HepG2 (cell line): ENCODE results near the gene MYH9. TPM values are rescaled to one million over a fixed set of nuclear protein-coding genes. Genes with fewer than 3 reads are reported as not detected.

ENCODE experiments used
- ATF2 ChIP-seq: sonication (generic); formaldehyde crosslinking; IDR thresholded peaks from 2 replicates; pipeline ENCODE4 v1.4.0; 2020; ENCODE audit warnings: missing genetic modification reagents
- CBX5 ChIP-seq: sonication (generic); formaldehyde crosslinking; IDR thresholded peaks from 2 replicates; pipeline ENCODE4 v1.4.0; 2020; ENCODE audit warnings: missing genetic modification reagents, borderline replicate concordance
- DNMT3B ChIP-seq: conservative IDR thresholded peaks from 2 replicates; pipeline ENCODE4 v1.6.1; 2016; ENCODE audit warnings: missing biosample characterization, control low read depth
- DRAP1 ChIP-seq: IDR thresholded peaks from 2 replicates; pipeline ENCODE4 v1.6.1; 2016; ENCODE audit warnings: missing genetic modification reagents, missing compliant biosample characterization
- FOXM1 ChIP-seq: sonication (generic); formaldehyde crosslinking; IDR thresholded peaks from 2 replicates; pipeline ENCODE4 v1.5.0; 2020; ENCODE audit warnings: missing genetic modification reagents
- GABPB1 ChIP-seq: IDR thresholded peaks from 2 replicates; pipeline ENCODE4 v1.6.1; 2016; ENCODE audit warnings: mild to moderate bottlenecking, missing genetic modification reagents, moderate library complexity, missing compliant biosample characterization
- GLI4 ChIP-seq: sonication (generic); formaldehyde crosslinking; IDR thresholded peaks from 2 replicates; pipeline ENCODE4 v1.5.1; 2020; ENCODE audit warnings: missing genetic modification reagents, mild to moderate bottlenecking, moderate library complexity, borderline replicate concordance
- HES4 ChIP-seq: sonication (generic); formaldehyde crosslinking; IDR thresholded peaks from 2 replicates; pipeline ENCODE4 v1.9.0; 2021; ENCODE audit warnings: mild to moderate bottlenecking, missing genetic modification reagents, borderline replicate concordance
- HMGA1 ChIP-seq: sonication (generic); formaldehyde crosslinking; conservative IDR thresholded peaks from 2 replicates; pipeline ENCODE4 v1.4.0; 2020; ENCODE audit warnings: missing genetic modification reagents
- KMT2A ChIP-seq: sonication (generic); formaldehyde crosslinking; IDR thresholded peaks from 2 replicates; pipeline ENCODE4 v1.4.0; 2020; ENCODE audit warnings: missing genetic modification reagents
- NONO ChIP-seq, 2 experiments: fragments of 450-650 bp in 1 of 2; sonication (generic) in 1 of 2; formaldehyde crosslinking in 1 of 2; IDR thresholded peaks in 1 of 2; conservative IDR thresholded peaks in 1 of 2; 2 replicates each; pipeline versions ENCODE4 v1.6.1 to v1.8.0; 2017 to 2022; ENCODE audit warnings: mild to moderate bottlenecking in 1 of 2, missing genetic modification reagents in 1 of 2, moderate library complexity in 1 of 2
- THYN1 ChIP-seq: sonication (generic); formaldehyde crosslinking; IDR thresholded peaks from 2 replicates; pipeline ENCODE4 v1.8.1; 2023; ENCODE audit warnings: low read depth, mild to moderate bottlenecking, moderate library complexity, missing genetic modification reagents, borderline replicate concordance
- YEATS2 ChIP-seq: sonication (generic); formaldehyde crosslinking; IDR thresholded peaks from 2 replicates; pipeline ENCODE4 v1.4.0; 2020; ENCODE audit warnings: missing genetic modification reagents, borderline replicate concordance
- YY1 ChIP-seq: IDR thresholded peaks from 2 replicates; pipeline ENCODE4 v1.6.1; 2011; ENCODE audit warnings: low read length, low read depth, moderate library complexity, mild to moderate bottlenecking; ENCODE audit not compliant: insufficient read depth, insufficient replicate concordance
- ZNF10 ChIP-seq: sonication (generic); formaldehyde crosslinking; IDR thresholded peaks from 2 replicates; pipeline ENCODE4 v1.4.0; 2020; ENCODE audit warnings: mild to moderate bottlenecking, low read depth, missing genetic modification reagents, borderline replicate concordance
- ZNF124 ChIP-seq: sonication (generic); formaldehyde crosslinking; IDR thresholded peaks from 2 replicates; pipeline ENCODE4 v1.4.0; 2020; ENCODE audit warnings: missing genetic modification reagents
- ZNF275 ChIP-seq: sonication (generic); formaldehyde crosslinking; IDR thresholded peaks from 2 replicates; pipeline ENCODE4 v1.8.0; 2022; ENCODE audit warnings: missing genetic modification reagents, mild to moderate bottlenecking, inconsistent platforms, borderline replicate concordance
- ZNF576 ChIP-seq: sonication (generic); formaldehyde crosslinking; IDR thresholded peaks from 2 replicates; pipeline ENCODE4 v1.4.0; 2020; ENCODE audit warnings: mild to moderate bottlenecking, missing genetic modification reagents
- ZNF800 ChIP-seq: sonication (generic); formaldehyde crosslinking; IDR thresholded peaks from 2 replicates; pipeline ENCODE4 v1.4.0; 2020; ENCODE audit warnings: missing genetic modification reagents
- ZNF839 ChIP-seq: sonication (generic); formaldehyde crosslinking; IDR thresholded peaks from 2 replicates; pipeline ENCODE4 v1.4.0; 2020; ENCODE audit warnings: missing genetic modification reagents, mild to moderate bottlenecking, borderline replicate concordance
- ZSCAN21 ChIP-seq: sonication (generic); formaldehyde crosslinking; IDR thresholded peaks from 2 replicates; pipeline ENCODE4 v1.8.0; 2022; ENCODE audit warnings: mild to moderate bottlenecking, missing genetic modification reagents, moderate library complexity, borderline replicate concordance
- polyA plus RNA-seq, 8 experiments: library from polyadenylated mRNA; depleted of rRNA in 3 of 8; stranded (reverse) in 7 of 8; unstranded in 1 of 8; fragments of >200 nt; fragmentation: Illumina TruSeq in 4 of 8; extraction: Trizol in 4 of 8; gene quantifications; 2 replicates each; pipeline versions ENCODE4 v1.2.1 to v1.2.3, GENCODE V29; 2011 to 2016; ENCODE audit warnings: low read depth in 4 of 8, missing spikeins in 1 of 8, mixed read lengths in 1 of 8; ENCODE audit not compliant: insufficient read depth in 1 of 8
- total RNA-seq, 5 experiments: library from RNA; depleted of rRNA; stranded (reverse); fragments of >200 nt; fragmentation: Illumina TruSeq; extraction: Trizol; gene quantifications; 2 replicates each; pipeline ENCODE4 v1.2.3, GENCODE V29; 2016; ENCODE audit warnings: low read depth in 1 of 5

Gene MYH9
- total and polyA plus RNA-seq, 2 of the 13 experiments (the other 11 are each of a cell fraction or from before 2014, with no cell fraction given), result 50.7 to 98.5 TPM

- peak; percentile 91; the same call in 1 of the 2 replicates for TF ChIP-seq CBX5
- TF ChIP-seq NONO (IDR thresholded peaks at IDR 0.05), result no peak
- peak; percentile 88 for TF ChIP-seq NONO (CRISPR knock-in tag; conservative IDR thresholded peaks at IDR 0.05)
- no peak for TF ChIP-seq GLI4 (CRISPR knock-in tag)
- peak; percentile 41; the same call in 1 of the 2 replicates for TF ChIP-seq ATF2 (CRISPR knock-in tag)
- TF ChIP-seq ZNF800, result no peak
- TF ChIP-seq ZNF10 (CRISPR knock-in tag), result no peak
- no peak for TF ChIP-seq THYN1 (CRISPR knock-in tag)
- no peak for TF ChIP-seq HMGA1 (CRISPR knock-in tag)
- no peak for TF ChIP-seq FOXM1
- peak; percentile 27; the same call in 1 of the 2 replicates for TF ChIP-seq YEATS2 (CRISPR knock-in tag)
- peak; percentile 40; the same call in 1 of the 2 replicates for TF ChIP-seq ZSCAN21 (CRISPR knock-in tag)
- peak; percentile 53; the same call in 1 of the 2 replicates for TF ChIP-seq GABPB1 (CRISPR knock-in tag)
- peak; percentile 47 for TF ChIP-seq YY1
- no peak for TF ChIP-seq ZNF839 (CRISPR knock-in tag)
- peak; percentile 59 for TF ChIP-seq DRAP1 (CRISPR knock-in tag)
- no peak for TF ChIP-seq ZNF275 (CRISPR knock-in tag)
- TF ChIP-seq KMT2A (CRISPR knock-in tag), result no peak
- no peak for TF ChIP-seq HES4 (CRISPR knock-in tag)
- TF ChIP-seq ZNF124, result no peak
- TF ChIP-seq ZNF576 (CRISPR knock-in tag), result no peak
- no peak for TF ChIP-seq DNMT3B (CRISPR knock-in tag)
These were observed 45.8 kb upstream of the MYH9 start (continued) for GRCh38 chr22:36433318-36434231.
